ENCODE measurements around the gene STK39. TPM values are rescaled to one million over a fixed set of nuclear protein-coding genes. Genes with fewer than 3 reads are reported as not detected.

STK39 gene
- polyA plus RNA-seq, 1 donor (not counting 4 experiments of a cell fraction or from before 2014, with no cell fraction given): 20.7 TPM

DNA sequence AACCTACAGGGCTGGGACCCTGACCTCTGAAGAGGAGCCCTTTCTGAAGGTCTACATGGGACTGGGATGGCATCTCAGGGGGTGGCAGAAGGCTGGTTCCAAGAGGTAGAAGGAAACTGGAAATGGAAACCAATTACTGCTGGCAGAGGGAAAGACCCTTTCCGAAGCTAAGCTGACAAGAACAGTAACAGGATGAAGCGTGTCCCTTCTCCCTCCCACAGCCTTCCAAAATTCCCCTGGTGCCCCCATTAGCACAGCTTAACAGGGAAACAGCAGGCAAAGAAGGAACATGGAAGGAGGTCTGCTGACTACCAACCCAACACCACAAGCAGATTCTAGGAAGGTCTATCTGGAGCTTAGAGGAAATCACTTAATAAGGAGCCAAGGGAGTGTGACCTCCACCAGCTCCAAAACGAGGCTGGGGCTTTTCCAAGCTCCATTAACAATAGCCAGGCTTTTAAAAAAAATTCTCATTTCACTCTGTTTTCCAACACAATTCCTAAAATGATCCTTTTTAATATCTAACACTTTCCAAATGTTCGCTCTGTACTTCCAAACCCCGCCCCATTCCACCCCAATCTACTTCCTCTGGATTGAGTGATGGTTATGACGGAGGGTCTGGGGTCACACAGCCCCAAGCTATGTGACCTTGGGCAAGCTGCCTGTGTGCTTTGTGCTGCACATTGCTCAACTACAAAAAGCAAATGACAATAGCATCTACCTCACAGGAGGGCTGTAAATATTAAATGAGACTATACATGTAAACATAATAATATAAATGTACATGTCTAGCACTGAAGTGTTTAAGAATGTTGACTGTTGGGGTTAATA lies 55.2 kb downstream of the STK39 start:
- H3K9me3 ChIP-seq (ENCODE audit: control insufficient read depth, low read depth, low read length): no peaks in the 10 kb centered on the region
- no peak for FAIRE-seq
- no peak overlapping the region for H3K9ac ChIP-seq (ENCODE audit: control insufficient read depth, extremely low read depth, insufficient read depth, low read length)
- no peak for TF ChIP-seq CTCF (optimal IDR thresholded peaks at IDR 0.05 in 1 of 3, IDR thresholded peaks at IDR 0.05 in 1 of 3, conservative IDR thresholded peaks at IDR 0.05 in 1 of 3; ENCODE audit: extremely low read depth in 1 of 3, insufficient read depth in 2 of 3, low read length in 3 of 3)
- TF ChIP-seq EZH2 (IDR thresholded peaks at IDR 0.05; ENCODE audit: low read length): no peak
- H3K27ac ChIP-seq (ENCODE audit: control insufficient read depth, insufficient read depth, low read length): no peak overlapping the region
- no peaks in the 10 kb centered on the region for H4K20me1 ChIP-seq (ENCODE audit: control insufficient read depth, extremely low read depth, insufficient read depth, low read length)
- H3K9me1 ChIP-seq (ENCODE audit: control insufficient read depth, extremely low read depth, insufficient read depth, low read length): peaks cover 3% of the 10 kb centered on the region
- dilution Hi-C loops (cut with MboI; ENCODE audit: extremely low pct_ligation_motif_present, low sequenced_read_pairs): no loop called here
- no peak overlapping the region for H2AFZ ChIP-seq (ENCODE audit: control insufficient read depth, low read length)
- H3K27me3 ChIP-seq (ENCODE audit: control insufficient read depth, extremely low read depth, insufficient read depth, low read length): no peaks in the 10 kb centered on the region
- no peaks in the 10 kb centered on the region for H3K36me3 ChIP-seq (ENCODE audit: control insufficient read depth in 2 of 2, extremely low read depth in 1 of 2, insufficient read depth in 2 of 2, low read length in 2 of 2)
- DNase-seq (ENCODE audit: low read depth, low spot score): no peak
- H3K4me2 ChIP-seq (ENCODE audit: control insufficient read depth, extremely low read depth, insufficient read depth, low read depth, low read length): no peak overlapping the region
- H3K4me3 ChIP-seq (ENCODE audit: control insufficient read depth in 2 of 3, extremely low read depth in 1 of 3, insufficient read depth in 2 of 3, low read depth in 1 of 3, low read length in 3 of 3): no peak overlapping the region
- peaks cover 13% of the 10 kb centered on the region for H3K79me2 ChIP-seq (ENCODE audit: control insufficient read depth, insufficient read depth, low read length)
- peaks cover 14% of the 10 kb centered on the region for H3K4me1 ChIP-seq (ENCODE audit: control insufficient read depth, extremely low read depth, insufficient read depth, low read length)

- Histone ChIP-seq H3K27ac (ENCODE audit: control insufficient read depth, insufficient read depth, low read length) (no peak overlapping the region), H2AFZ (ENCODE audit: control insufficient read depth, low read length) (no peak overlapping the region), H3K9ac (ENCODE audit: control insufficient read depth, extremely low read depth, insufficient read depth, low read length) (no peak overlapping the region), H3K4me3 (ENCODE audit: control insufficient read depth in 2 of 3, extremely low read depth in 1 of 3, insufficient read depth in 2 of 3, low read depth in 1 of 3, low read length in 3 of 3) (no peak overlapping the region), H3K79me2 (ENCODE audit: control insufficient read depth, insufficient read depth, low read length) (peaks cover 13% of the 10 kb centered on the region), H3K4me1 (ENCODE audit: control insufficient read depth, extremely low read depth, insufficient read depth, low read length) (peaks cover 18% of the 10 kb centered on the region), H3K36me3 (ENCODE audit: control insufficient read depth in 2 of 2, extremely low read depth in 1 of 2, insufficient read depth in 2 of 2, low read length in 2 of 2) (no peaks in the 10 kb centered on the region), H3K9me1 (ENCODE audit: control insufficient read depth, extremely low read depth, insufficient read depth, low read length) (peaks cover 3% of the 10 kb centered on the region), H3K4me2 (ENCODE audit: control insufficient read depth, extremely low read depth, insufficient read depth, low read depth, low read length) (no peak overlapping the region), H3K9me3 (ENCODE audit: control insufficient read depth, low read depth, low read length) (no peaks in the 10 kb centered on the region), H3K27me3 (ENCODE audit: control insufficient read depth, extremely low read depth, insufficient read depth, low read length) (no peaks in the 10 kb centered on the region), H4K20me1 (ENCODE audit: control insufficient read depth, extremely low read depth, insufficient read depth, low read length) (no peaks in the 10 kb centered on the region)
- no peak for FAIRE-seq
- DNase-seq (ENCODE audit: low read depth, low spot score): no peak
- TF ChIP-seq EZH2 (IDR thresholded peaks at IDR 0.05; ENCODE audit: low read length): no peak
- dilution Hi-C loops (cut with MboI; ENCODE audit: extremely low pct_ligation_motif_present, low sequenced_read_pairs): no loop called here
These were observed 56.6 kb downstream of the STK39 start for GRCh38 chr2:168190590-168191336.
